K562 (cell line): ENCODE data around the gene CCDC69. TPM values are rescaled to one million over a fixed set of nuclear protein-coding genes. Genes with fewer than 3 reads are reported as not detected.

Experiments
- USF2 ChIP-seq: sonication (generic); formaldehyde crosslinking; IDR thresholded peaks from 2 replicates; pipeline ENCODE4 v1.5.0; 2020; ENCODE audit warnings: missing genetic modification reagents
- ZNF518B ChIP-seq: fragments of 250-450 bp; sonication (Bioruptor Pico); IDR thresholded peaks from 2 replicates; pipeline ENCODE4 v1.5.0; 2021; ENCODE audit warnings: mild to moderate bottlenecking, moderate library complexity
- polyA plus RNA-seq, 8 experiments: library from polyadenylated mRNA; depleted of rRNA in 4 of 8; stranded (reverse) in 5 of 8; unstranded in 3 of 8; fragments of >200 nt; fragmentation: Nextera tagmentation in 2 of 8; fragmentation: Illumina TruSeq in 1 of 8; extraction: Ambion mirVana in 2 of 8; extraction: Trizol in 1 of 8; gene quantifications; 2 replicates each; pipeline versions ENCODE4 v1.2.1 to v1.2.3, GENCODE V29; 2011 to 2014; ENCODE audit warnings: inconsistent platforms in 1 of 8, missing spikeins in 1 of 8
- total RNA-seq, 7 experiments: library from RNA; depleted of rRNA in 6 of 7; stranded (reverse); fragments of >200 nt in 6 of 7; fragmentation: Illumina TruSeq in 2 of 7; extraction: Trizol in 2 of 7; gene quantifications; 2 replicates each; pipeline versions ENCODE4 v1.2.1 to v1.2.3, GENCODE V29; 2011 to 2021; ENCODE audit warnings: low replicate concordance in 1 of 7

CCDC69 gene
- total and polyA plus RNA-seq, 9 of the 15 experiments (the other 6 are each of a cell fraction or from before 2014, with no cell fraction given): 0.65 to 12.2 (median 7.6) TPM

- TF ChIP-seq USF2 (CRISPR knock-in tag) (peak; percentile 98), ZNF518B (CRISPR knock-in tag) (no peak)
Measured at GRCh38 chr5:151157426-151158286, 66.2 kb downstream of the CCDC69 start, which contains the start of gene ANXA6 (continued).
